Lower lobe of right lung (tissue), 2 donors: Measurements from ENCODE around the gene ROBO1. TPM values are rescaled to one million over a fixed set of nuclear protein-coding genes. Genes with fewer than 3 reads are reported as not detected.
"Not testable (repeated sequence)": the region's sequence is repeated elsewhere in the genome, so short reads cannot be mapped to it uniquely, and the experiment has no call there.

Experiments used
- ATAC-seq, 2 donors: fragments of 200-7000 bp; cut with Tn5 transposase; one replicate each; pipeline ENCODE4 v1.9.1; 2020 to 2022; ENCODE audit warnings: mild to moderate bottlenecking in 2 of 2, moderate library complexity in 2 of 2
- DNase-seq: peaks from one replicate; pipeline ENCODE4 v3.0.0-alpha.2; 2020
- H3K27ac ChIP-seq: fragments of 200-600 bp; one replicate; pipeline ENCODE4 v1.8.0; 2022
- H3K27me3 ChIP-seq: fragments of 200-600 bp; one replicate; pipeline ENCODE4 v1.8.0; 2022; ENCODE audit warnings: low read depth
- H3K36me3 ChIP-seq: fragments of 200-600 bp; one replicate; pipeline ENCODE4 v1.8.0; 2022; ENCODE audit warnings: mild to moderate bottlenecking
- H3K4me1 ChIP-seq: fragments of 200-600 bp; one replicate; pipeline ENCODE4 v1.8.0; 2022
- H3K4me3 ChIP-seq: fragments of 200-600 bp; one replicate; pipeline ENCODE4 v1.8.0; 2022; ENCODE audit warnings: mild to moderate bottlenecking
- H3K9me3 ChIP-seq: fragments of 200-600 bp; one replicate; pipeline ENCODE4 v1.8.0; 2022
- CTCF ChIP-seq: fragments of 200-600 bp; IDR thresholded peaks from one replicate; pipeline ENCODE4 v1.8.0; 2022; ENCODE audit warnings: antibody characterized with exemption, mild to moderate bottlenecking
- intact Hi-C: fragments of 100-400 bp; cut with DNase I; formaldehyde crosslinking; loops from one replicate; pipeline ENCODE4 v1.11.0; 2022
- total RNA-seq: library from RNA; stranded (reverse); fragmentation: NEBNext Ultra II Directional; extraction: Animal tissue kit (Norgen Biotek cat#: 25700); gene quantifications from one replicate; pipeline ENCODE4 v1.2.1, GENCODE V29; 2021
- donor health status: DM: no; HTN: yes; CAD: no; lungs with severe emphysema.

The ROBO1 gene
- total RNA-seq, 1 donor from 2014 or later, result 14.8 TPM

DNA sequence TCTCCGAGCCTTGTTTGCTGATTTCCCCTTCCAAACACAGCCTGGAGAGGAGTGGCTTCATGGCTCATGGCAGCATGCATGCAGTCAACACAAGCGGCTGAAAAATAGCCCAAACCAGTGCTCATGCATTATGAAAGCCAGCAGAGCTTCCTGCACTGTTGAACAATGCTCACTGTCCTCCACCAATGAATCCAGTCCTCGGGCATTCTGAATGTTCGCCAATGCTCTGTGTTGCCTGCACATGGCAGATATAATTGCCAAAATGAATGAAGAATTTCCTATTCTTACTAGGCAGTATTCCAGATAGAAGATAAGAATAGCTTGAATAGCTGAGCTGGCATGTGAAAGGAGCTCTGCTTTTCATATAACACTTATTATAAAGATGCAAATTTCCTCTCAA lies 252.7 kb downstream of the ROBO1 start:
- Histone ChIP-seq H3K27me3 (no peaks in the 10 kb centered on the region), H3K4me1 (no peaks in the 10 kb centered on the region), H3K4me3 (no peak overlapping the region), H3K36me3 (no peaks in the 10 kb centered on the region), H3K9me3 (no peaks in the 10 kb centered on the region), H3K27ac (no peak overlapping the region)
- ATAC-seq, result no peak
- TF ChIP-seq CTCF, result no peak
- DNase-seq, result no peak
- intact Hi-C loops, result no loop called here

DNA sequence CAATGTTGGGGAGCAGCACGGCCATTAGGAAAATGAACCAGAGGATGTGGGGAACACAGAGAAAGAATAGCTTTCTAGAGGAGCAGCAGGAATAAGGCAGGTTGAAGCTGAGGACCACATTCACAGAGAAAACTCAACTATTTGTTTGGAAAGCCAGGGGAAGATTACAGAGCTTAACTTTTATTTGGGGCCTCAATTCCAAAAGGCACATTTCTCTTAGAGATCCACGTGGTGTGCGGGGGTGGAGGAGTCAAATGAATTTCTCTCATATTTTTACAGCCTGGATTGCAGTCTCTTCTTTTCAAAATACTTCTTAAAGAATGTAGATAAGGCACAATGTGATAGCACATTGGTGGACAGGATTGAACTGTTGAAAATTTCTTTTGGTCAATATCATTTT lies 253.7 kb downstream of the ROBO1 start:
- no peak for TF ChIP-seq CTCF
- intact Hi-C loops, result no loop called here
- Histone ChIP-seq H3K36me3 (no peaks in the 10 kb centered on the region), H3K27me3 (no peaks in the 10 kb centered on the region), H3K9me3 (no peaks in the 10 kb centered on the region), H3K4me1 (no peaks in the 10 kb centered on the region), H3K27ac (no peak overlapping the region), H3K4me3 (no peak overlapping the region)
- DNase-seq (no peak), ATAC-seq (no peak)

DNA sequence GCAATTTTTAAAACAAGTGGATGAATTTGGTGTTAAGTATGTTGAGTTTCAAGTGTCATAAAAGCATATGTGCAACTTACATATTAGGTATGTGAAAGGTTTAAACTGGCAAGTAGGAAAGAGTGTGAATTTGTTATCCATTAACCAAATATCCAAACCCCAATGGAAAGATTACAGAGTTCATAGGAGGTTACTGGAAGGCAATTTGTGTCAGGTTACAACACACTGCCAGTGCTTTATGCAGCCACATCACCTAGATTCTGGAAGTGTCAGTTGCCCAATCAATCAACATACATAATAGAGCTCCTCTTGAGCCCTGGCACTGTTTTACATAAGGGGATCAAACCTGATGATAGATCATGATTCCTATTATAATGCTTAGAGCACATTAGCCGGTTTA lies 261.0 kb downstream of the ROBO1 start:
- Histone ChIP-seq H3K9me3 (no peaks in the 10 kb centered on the region), H3K4me1 (no peaks in the 10 kb centered on the region), H3K4me3 (no peak overlapping the region), H3K27me3 (no peaks in the 10 kb centered on the region), H3K27ac (no peak overlapping the region), H3K36me3 (no peaks in the 10 kb centered on the region)
- ATAC-seq (no peak), DNase-seq (no peak)
- TF ChIP-seq CTCF, result no peak
- intact Hi-C loops, result no loop called here

GRCh38 chr3:79502216-79502681 lies 265.5 kb downstream of the ROBO1 start:
- ATAC-seq, H3K4me1 ChIP-seq, intact Hi-C loops, DNase-seq, H3K27me3 ChIP-seq, H3K27ac ChIP-seq, H3K36me3 ChIP-seq, H3K4me3 ChIP-seq, H3K9me3 ChIP-seq: not testable (repeated sequence)

GRCh38 chr3:79497447-79498111 lies 270.2 kb downstream of the ROBO1 start:
- no peaks in the 10 kb centered on the region for H3K4me1 ChIP-seq
- TF ChIP-seq CTCF, result peak; percentile 59
- H3K27me3 ChIP-seq, result no peaks in the 10 kb centered on the region
- no peak overlapping the region for H3K27ac ChIP-seq
- DNase-seq (no peak), ATAC-seq (no peak)
- no peaks in the 10 kb centered on the region for H3K36me3 ChIP-seq
- H3K4me3 ChIP-seq, result no peak overlapping the region
- intact Hi-C loops, result no loop called here
- no peaks in the 10 kb centered on the region for H3K9me3 ChIP-seq

- Histone ChIP-seq H3K27me3 (no peaks in the 10 kb centered on the region), H3K36me3 (no peaks in the 10 kb centered on the region), H3K4me1 (peaks cover 5% of the 10 kb centered on the region), H3K27ac (no peak overlapping the region), H3K9me3 (no peaks in the 10 kb centered on the region), H3K4me3 (no peak overlapping the region)
- intact Hi-C loops, result no loop called here
- ATAC-seq (no peak), DNase-seq (no peak)
- no peak for TF ChIP-seq CTCF
Observed at GRCh38 chr3:79491029-79491641, 276.7 kb downstream of the ROBO1 start.
